ENCODE data around the gene LIN28A. TPM values are rescaled to one million over a fixed set of nuclear protein-coding genes. Genes with fewer than 3 reads are reported as not detected.

LIN28A gene
- total RNA-seq, 4 donors from 2014 or later: not detected

DNA sequence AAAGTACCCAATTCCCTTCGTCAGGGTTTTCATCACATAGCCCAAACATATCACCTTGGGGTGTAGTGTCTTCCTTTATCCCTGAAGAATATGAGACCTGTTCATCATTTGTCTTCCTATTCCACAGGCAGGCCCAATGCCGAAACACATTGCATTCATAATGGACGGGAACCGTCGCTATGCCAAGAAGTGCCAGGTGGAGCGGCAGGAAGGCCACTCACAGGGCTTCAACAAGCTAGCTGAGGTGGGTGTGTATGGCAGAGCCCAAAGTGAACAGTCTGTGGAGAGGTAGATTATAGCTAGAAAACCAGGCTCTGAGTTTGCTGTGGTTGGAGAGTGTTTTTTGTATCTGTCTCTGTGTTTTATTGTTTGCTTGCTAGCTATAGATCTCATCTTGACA is 27.4 kb downstream of the LIN28A start:
- Histone ChIP-seq H3K36me3 (peaks cover 2 to 86% (median 28%) of the 10 kb centered on the region in 3 donors), H3K9me3 (no peaks in the 10 kb centered on the region), H3K4me1 (peaks cover 0 to 15% (median 6%) of the 10 kb centered on the region in 4 donors), H3K27me3 (no peaks in the 10 kb centered on the region), H3K4me3 (no peak overlapping the region), H3K27ac (no peak overlapping the region)
- DNase-seq (ENCODE audit: low spot score in 2 of 2): no peak
- WGBS, 2 donors: 92 to 98% methylated on average over 6 of the region's 6 CpGs
- TF ChIP-seq EP300 (IDR thresholded peaks at IDR 0.05) (no peak), POLR2A (IDR thresholded peaks at IDR 0.05) (no peak)
- TF ChIP-seq, protein P1, sequence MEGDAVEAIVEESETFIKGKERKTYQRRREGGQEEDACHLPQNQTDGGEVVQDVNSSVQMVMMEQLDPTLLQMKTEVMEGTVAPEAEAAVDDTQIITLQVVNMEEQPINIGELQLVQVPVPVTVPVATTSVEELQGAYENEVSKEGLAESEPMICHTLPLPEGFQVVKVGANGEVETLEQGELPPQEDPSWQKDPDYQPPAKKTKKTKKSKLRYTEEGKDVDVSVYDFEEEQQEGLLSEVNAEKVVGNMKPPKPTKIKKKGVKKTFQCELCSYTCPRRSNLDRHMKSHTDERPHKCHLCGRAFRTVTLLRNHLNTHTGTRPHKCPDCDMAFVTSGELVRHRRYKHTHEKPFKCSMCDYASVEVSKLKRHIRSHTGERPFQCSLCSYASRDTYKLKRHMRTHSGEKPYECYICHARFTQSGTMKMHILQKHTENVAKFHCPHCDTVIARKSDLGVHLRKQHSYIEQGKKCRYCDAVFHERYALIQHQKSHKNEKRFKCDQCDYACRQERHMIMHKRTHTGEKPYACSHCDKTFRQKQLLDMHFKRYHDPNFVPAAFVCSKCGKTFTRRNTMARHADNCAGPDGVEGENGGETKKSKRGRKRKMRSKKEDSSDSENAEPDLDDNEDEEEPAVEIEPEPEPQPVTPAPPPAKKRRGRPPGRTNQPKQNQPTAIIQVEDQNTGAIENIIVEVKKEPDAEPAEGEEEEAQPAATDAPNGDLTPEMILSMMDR (IDR thresholded peaks at IDR 0.05): no peak

DNA sequence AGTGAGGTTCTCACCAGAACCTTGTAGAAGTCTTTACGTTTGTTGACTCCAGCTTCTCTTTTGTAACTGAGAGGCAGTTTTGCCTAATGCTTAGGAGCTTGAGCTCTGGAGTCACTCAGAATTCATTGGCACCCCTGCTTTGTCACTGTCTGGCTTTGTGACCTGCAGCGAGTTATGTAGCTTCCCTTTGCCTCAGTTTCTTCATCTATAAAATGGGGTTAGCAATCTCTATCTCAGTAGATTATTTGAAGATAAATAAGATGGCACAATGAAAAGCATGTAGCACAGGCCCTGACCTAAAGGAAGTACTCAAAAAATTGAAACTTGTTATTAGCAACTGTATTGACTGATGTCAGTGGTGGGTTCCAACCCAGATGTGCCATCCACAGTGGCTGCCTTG is 29.6 kb downstream of the LIN28A start:
- H3K4me1 ChIP-seq: no peaks in the 10 kb centered on the region
- H3K27me3 ChIP-seq: no peaks in the 10 kb centered on the region
- H3K9me3 ChIP-seq: no peaks in the 10 kb centered on the region
- DNase-seq (ENCODE audit: low spot score in 2 of 2): no peak
- H3K4me3 ChIP-seq: no peak overlapping the region
- TF ChIP-seq, protein P1 (IDR thresholded peaks at IDR 0.05): no peak
- H3K36me3 ChIP-seq: peaks cover 2 to 100% (median 34%) of the 10 kb centered on the region in 3 donors
- H3K27ac ChIP-seq: no peak overlapping the region
- WGBS, 2 donors: 93 to 98% methylated on average over 2 of the region's 2 CpGs

DNA sequence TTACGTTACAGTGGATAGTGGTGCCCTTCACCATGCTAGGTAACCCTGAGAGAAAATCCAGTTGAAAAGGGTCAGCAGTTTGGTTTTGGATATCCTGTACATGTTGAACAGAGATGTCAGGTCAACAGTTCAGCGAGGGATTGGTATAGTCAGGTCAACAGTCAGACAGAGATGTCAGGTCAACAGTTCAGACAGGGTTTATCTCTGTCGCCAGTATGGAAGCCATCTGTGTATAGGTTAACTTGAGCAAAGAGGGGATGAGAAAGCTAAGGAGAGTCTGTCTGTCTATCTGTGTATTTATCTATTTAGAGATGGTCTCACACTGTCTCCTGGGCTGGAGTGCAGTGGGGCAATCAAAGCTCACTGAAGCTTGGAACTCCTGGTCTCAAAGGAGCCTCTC is 39.3 kb downstream of the LIN28A start:
- H3K27ac ChIP-seq: no peak overlapping the region
- no peaks in the 10 kb centered on the region for H3K4me1 ChIP-seq
- H3K36me3 ChIP-seq: peaks cover 0 to 100% (median 12%) of the 10 kb centered on the region in 3 donors
- H3K27me3 ChIP-seq: no peaks in the 10 kb centered on the region
- no peaks in the 10 kb centered on the region for H3K9me3 ChIP-seq
- no peak for DNase-seq (ENCODE audit: low spot score in 2 of 2)
- 97 to 100% methylated on average over 3 of the region's 3 CpGs for WGBS, 2 donors
- H3K4me3 ChIP-seq: no peak overlapping the region
- no peak for TF ChIP-seq EP300 (IDR thresholded peaks at IDR 0.05)
- TF ChIP-seq, protein P1 (IDR thresholded peaks at IDR 0.05): no peak
- TF ChIP-seq POLR2A (IDR thresholded peaks at IDR 0.05): no peak

DNA sequence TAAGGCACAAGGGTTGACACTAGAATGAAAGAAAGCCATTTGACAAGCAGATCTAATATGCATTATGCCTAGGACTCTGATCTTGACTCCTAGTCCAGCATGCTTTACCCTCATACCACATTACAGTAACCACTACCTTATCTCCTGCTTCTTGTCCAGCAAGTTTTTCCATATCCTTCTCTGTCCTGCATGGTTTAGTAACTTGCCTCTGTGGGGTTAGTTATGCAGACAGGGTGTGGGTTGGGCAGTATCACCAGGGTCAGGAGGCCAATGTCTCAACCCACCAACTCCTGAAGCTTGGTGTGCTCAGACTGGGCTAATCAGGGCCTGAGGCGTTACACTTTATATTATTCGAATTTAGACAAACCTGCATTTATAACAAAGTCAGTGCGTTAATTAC is 40.3 kb downstream of the LIN28A start:
- WGBS, 2 donors: 90 to 93% methylated on average over 3 of the region's 3 CpGs
- no peak overlapping the region for H3K27ac ChIP-seq
- TF ChIP-seq, protein P1 (IDR thresholded peaks at IDR 0.05): no peak
- TF ChIP-seq EP300 (IDR thresholded peaks at IDR 0.05): no peak
- TF ChIP-seq POLR2A (IDR thresholded peaks at IDR 0.05): no peak
- no peak overlapping the region for H3K4me3 ChIP-seq
- H3K27me3 ChIP-seq: no peaks in the 10 kb centered on the region
- DNase-seq (ENCODE audit: low spot score in 2 of 2): no peak
- H3K9me3 ChIP-seq: no peaks in the 10 kb centered on the region
- H3K4me1 ChIP-seq: no peaks in the 10 kb centered on the region
- peaks cover 0 to 100% (median 7%) of the 10 kb centered on the region in 3 donors for H3K36me3 ChIP-seq

DNA sequence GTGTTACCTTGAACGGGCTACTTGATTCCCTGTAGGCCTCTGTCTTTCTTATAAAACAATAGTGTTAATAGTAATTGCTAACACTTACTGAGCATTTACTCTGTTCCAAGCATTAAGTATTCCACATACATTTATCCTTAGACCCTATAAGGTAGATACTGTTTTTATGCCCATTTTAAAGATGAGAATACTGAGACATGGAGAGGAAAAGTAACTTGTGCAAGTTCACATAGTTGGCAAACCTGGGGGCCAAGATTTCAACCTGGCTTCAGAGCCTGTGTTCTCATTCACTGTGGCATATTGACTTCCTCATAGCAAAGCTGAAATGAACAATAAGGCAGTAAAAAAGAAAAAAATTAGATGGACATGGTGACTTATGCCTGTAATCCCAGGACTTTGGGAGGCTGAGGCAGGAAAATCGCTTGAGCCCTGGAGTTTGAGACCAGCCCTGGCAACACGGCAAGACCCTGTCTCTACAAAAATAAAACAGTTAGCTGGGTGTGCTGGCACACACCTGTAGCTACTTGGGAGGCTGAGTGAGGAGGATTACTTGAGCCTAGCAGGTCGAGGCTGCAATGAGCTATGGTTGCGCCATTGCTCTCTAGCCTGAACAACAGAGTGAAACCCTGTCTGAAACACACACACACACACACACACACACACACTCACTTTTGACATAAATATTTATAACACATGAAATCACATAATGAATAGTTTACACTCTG is 42.0 kb downstream of the LIN28A start:
- DNase-seq (ENCODE audit: low spot score in 2 of 2): no peak
- H3K27me3 ChIP-seq: no peaks in the 10 kb centered on the region
- 87 to 92% methylated on average over 5 of the region's 5 CpGs for WGBS, 2 donors
- no peak overlapping the region for H3K27ac ChIP-seq
- H3K4me1 ChIP-seq: no peaks in the 10 kb centered on the region
- H3K36me3 ChIP-seq: peaks cover 0 to 88% (median under 1%) of the 10 kb centered on the region in 3 donors
- TF ChIP-seq EP300 (IDR thresholded peaks at IDR 0.05) (no peak), POLR2A (IDR thresholded peaks at IDR 0.05) (no peak)
- TF ChIP-seq, protein P1 (IDR thresholded peaks at IDR 0.05): no peak
- H3K9me3 ChIP-seq: no peaks in the 10 kb centered on the region
- H3K4me3 ChIP-seq: no peak overlapping the region

Measured in tibial nerve (tissue), 4 donors.